ENCODE measurements around the gene GTSF1L.

Gene GTSF1L

GRCh38 chr20:43744966-43745730, 18.3 kb upstream of the GTSF1L start:
- DNase-seq = no peak

- no peak for DNase-seq
Measured at GRCh38 chr20:43744151-43744611, 17.4 kb upstream of the GTSF1L start.

- no peak for DNase-seq
Measured at GRCh38 chr20:43740642-43741041, 13.8 kb upstream of the GTSF1L start.

GRCh38 chr20:43739148-43739749, 12.4 kb upstream of the GTSF1L start:
- DNase-seq = no peak

- DNase-seq = no peak
Measured at GRCh38 chr20:43737925-43738324, 11.1 kb upstream of the GTSF1L start.

- DNase-seq = no peak
Measured at GRCh38 chr20:43736588-43737158, 9.9 kb upstream of the GTSF1L start.

- DNase-seq = no peak
Measured at GRCh38 chr20:43731927-43732326, 5.1 kb upstream of the GTSF1L start.

GRCh38 chr20:43731469-43731868, 4.7 kb upstream of the GTSF1L start:
- DNase-seq = no peak

- DNase-seq = no peak
Measured at GRCh38 chr20:43728686-43729255, 2.0 kb upstream of the GTSF1L start.

GRCh38 chr20:43727980-43728590, 1.3 kb upstream of the GTSF1L start:
- no peak for DNase-seq

- DNase-seq = no peak
Measured at GRCh38 chr20:43726333-43726732, 469 bp downstream of the GTSF1L start.

- DNase-seq = no peak
Measured at GRCh38 chr20:43725666-43726065, 1.1 kb downstream of the GTSF1L start.

GRCh38 chr20:43724383-43724782, 2.4 kb downstream of the GTSF1L start:
- no peak for DNase-seq

- no peak for DNase-seq
Measured at GRCh38 chr20:43723735-43724134, 3.1 kb downstream of the GTSF1L start.

GRCh38 chr20:43723186-43723585, 3.6 kb downstream of the GTSF1L start:
- DNase-seq = no peak

GRCh38 chr20:43722153-43722505, 4.7 kb downstream of the GTSF1L start:
- no peak for DNase-seq

- no peak for DNase-seq
Measured at GRCh38 chr20:43721429-43722152, 5.2 kb downstream of the GTSF1L start.

- no peak for DNase-seq
Measured at GRCh38 chr20:43721097-43721428, 5.7 kb downstream of the GTSF1L start.

- no peak for DNase-seq
Measured at GRCh38 chr20:43720007-43720406, 6.8 kb downstream of the GTSF1L start.

- DNase-seq = no peak
Measured at GRCh38 chr20:43717616-43717995, 9.2 kb downstream of the GTSF1L start.

GRCh38 chr20:43716757-43717615, 9.8 kb downstream of the GTSF1L start:
- no peak for DNase-seq

- DNase-seq = no peak
Measured at GRCh38 chr20:43716123-43716522, 10.7 kb downstream of the GTSF1L start.

Measured in NCI-H2227 treated with DMSO at 0.1 percent for 48 hours (cell line).